K562 (cell line): ENCODE data around the gene SMIM15. TPM values are rescaled to one million over a fixed set of nuclear protein-coding genes. Genes with fewer than 3 reads are reported as not detected.

ENCODE experiments used
- ATAC-seq: fragments of 200-7000 bp; cut with Tn5 transposase; 3 replicates; pipeline ENCODE4 v1.9.1; 2020; ENCODE audit warnings: moderate library complexity
- BruUV-seq: library from RNA; stranded (reverse); fragments of 400-500 nt; replicated peaks from 2 replicates; lab custom pipeline; 2021; lab: Mats Ljungman, UMichigan
- CTCF ChIA-PET: fragments of 300-600 bp; formaldehyde crosslinking; extraction: SDS; loops from one replicate; lab custom pipeline; 2021; ENCODE audit warnings: low intra/inter-chr PET ratio; lab: Yijun Ruan, JAX
- POLR2A ChIA-PET: fragments of 300-600, 350-650 bp; sonication (Branson Sonifier 250); formaldehyde crosslinking; extraction: SDS; loops from one replicate; lab custom pipeline; 2021; ENCODE audit warnings: antibody characterized with exemption, inconsistent platforms; lab: Yijun Ruan, JAX
- DNase-seq, 4 experiments: peaks; one replicate each; pipeline versions ENCODE4 v3.0.0 to v3.0.0-alpha.2; 2011 to 2018; ENCODE audit warnings: low spot score in 3 of 4, mixed read lengths in 3 of 4; ENCODE audit errors: extremely low read depth in 1 of 4
- FAIRE-seq: peaks from 2 replicates; lab custom pipeline; 2011; peaks lifted over from hg19 to GRCh38; lab: Jason Lieb, UNC
- H2AFZ ChIP-seq: 2 replicates; pipeline ENCODE4 v1.6.0; 2011; ENCODE audit warnings: low read depth, low read length, control low read depth, inconsistent platforms
- H3K27ac ChIP-seq: fragments of 200-600 bp; 3 replicates; pipeline ENCODE4 v1.8.0; 2011; ENCODE audit warnings: low read depth, mild to moderate bottlenecking, control low read depth, inconsistent platforms, low read length, moderate library complexity, mixed read lengths; ENCODE audit errors: extremely low read depth
- H3K27me3 ChIP-seq, 2 experiments: fragments of 300-600 bp in 1 of 2; 2 replicates in 1 of 2; 3 replicates in 1 of 2; pipeline versions ENCODE4 v1.6.0 to v1.8.0; 2011; ENCODE audit warnings: inconsistent platforms in 2 of 2, low read length in 2 of 2, mild to moderate bottlenecking in 1 of 2, mixed read lengths in 1 of 2, moderate library complexity in 1 of 2; ENCODE audit not compliant: control insufficient read depth in 2 of 2, insufficient read depth in 2 of 2
- H3K36me3 ChIP-seq: fragments of 300-600 bp; 3 replicates; pipeline ENCODE4 v1.8.0; 2011; ENCODE audit warnings: mild to moderate bottlenecking, low read length, inconsistent platforms; ENCODE audit not compliant: control insufficient read depth, insufficient read depth
- H3K4me1 ChIP-seq, 2 experiments: fragments of 200-600 bp in 1 of 2; replicated peaks in 1 of 2; 2 replicates in 1 of 2; 3 replicates in 1 of 2; pipeline versions ENCODE4 v1.5.1 to v1.8.0; 2011; ENCODE audit warnings: inconsistent platforms in 2 of 2, low read length in 2 of 2, mild to moderate bottlenecking in 1 of 2, mixed read lengths in 1 of 2, moderate library complexity in 1 of 2; ENCODE audit not compliant: control insufficient read depth in 2 of 2, insufficient read depth in 2 of 2
- H3K4me2 ChIP-seq: 2 replicates; pipeline ENCODE4 v1.6.1; 2011; ENCODE audit warnings: low read length, control low read depth, inconsistent platforms, mixed read lengths; ENCODE audit not compliant: insufficient read depth
- H3K4me3 ChIP-seq: fragments of 200-600 bp; sonication (generic), shearing (Covaris generic); 2 replicates; pipeline ENCODE4 v1.5.1; 2016; ENCODE audit warnings: control low read depth, inconsistent platforms
- H3K79me2 ChIP-seq: fragments of 200-600 bp; 3 replicates; pipeline ENCODE4 v1.8.0; 2011; ENCODE audit warnings: low read length, inconsistent platforms; ENCODE audit not compliant: control insufficient read depth, insufficient read depth
- H3K9ac ChIP-seq, 2 experiments: 2 replicates each; pipeline versions ENCODE4 v1.6.0 to v1.6.1; 2011; ENCODE audit warnings: low read depth in 2 of 2, low read length in 2 of 2, control low read depth in 1 of 2, inconsistent platforms in 1 of 2, mild to moderate bottlenecking in 1 of 2, mixed read lengths in 1 of 2; ENCODE audit not compliant: insufficient read depth in 1 of 2
- H3K9me1 ChIP-seq: one replicate; pipeline ENCODE4 v1.6.0; 2011; ENCODE audit warnings: inconsistent platforms, mild to moderate bottlenecking, low read length, moderate library complexity; ENCODE audit not compliant: control insufficient read depth, insufficient read depth
- H3K9me3 ChIP-seq: replicated peaks from 2 replicates; pipeline ENCODE4 v1.5.1; 2011; ENCODE audit warnings: low read depth, low read length, inconsistent platforms; ENCODE audit not compliant: control insufficient read depth, insufficient read depth
- H4K20me1 ChIP-seq: replicated peaks from 2 replicates; pipeline ENCODE4 v1.6.1; 2011; ENCODE audit warnings: low read length, inconsistent platforms, mixed read lengths; ENCODE audit not compliant: control insufficient read depth, insufficient read depth
- C11orf30 ChIP-seq: fragments of 450-650 bp; IDR thresholded peaks from 2 replicates; pipeline ENCODE4 v1.6.1; 2016; ENCODE audit warnings: low read depth, mild to moderate bottlenecking
- CREB3L1 ChIP-seq: fragments of 450-650 bp; IDR thresholded peaks from 2 replicates; pipeline ENCODE4 v1.6.1; 2014; ENCODE audit warnings: low read depth, mild to moderate bottlenecking, moderate library complexity, borderline replicate concordance
- FOS ChIP-seq: IDR thresholded peaks from 3 replicates; pipeline ENCODE4 v1.6.1; 2011; ENCODE audit not compliant: insufficient read length; ENCODE audit errors: extremely low read depth
- MCM7 ChIP-seq, 2 experiments: fragments of 450-650 bp; IDR thresholded peaks; 2 replicates each; pipeline ENCODE4 v1.6.1; 2016 to 2018
- MNT ChIP-seq, 2 experiments: fragments of 450-650 bp; conservative IDR thresholded peaks; 2 replicates each; pipeline ENCODE4 v1.6.1; 2017; ENCODE audit warnings: mild to moderate bottlenecking in 2 of 2, moderate library complexity in 2 of 2
- PREB ChIP-seq: sonication (generic); formaldehyde crosslinking; IDR thresholded peaks from 2 replicates; pipeline ENCODE4 v1.8.1; 2023; ENCODE audit warnings: mild to moderate bottlenecking, missing genetic modification reagents
- ZFX ChIP-seq: sonication (generic); formaldehyde crosslinking; IDR thresholded peaks from 2 replicates; pipeline ENCODE4 v1.8.0; 2022; ENCODE audit warnings: mild to moderate bottlenecking, missing genetic modification reagents, moderate library complexity
- ZNF354B ChIP-seq: fragments of 250-450 bp; sonication (Bioruptor Pico); IDR thresholded peaks from 2 replicates; pipeline ENCODE4 v1.4.0; 2020
- WGBS: fragments of 100-300 bp; shearing (Covaris generic); methylation state at CpG from one replicate; pipeline ENCODE4 v1.1.6; 2016; ENCODE audit warnings: low coverage, mixed read lengths; ENCODE audit not compliant: insufficient coverage; ENCODE audit errors: missing lambda C conversion rate; 5-methylcytosine and 5-hydroxymethylcytosine counted together
- in situ Hi-C: fragments of 300-500 bp; cut with MboI; formaldehyde crosslinking; loops from 4 replicates; pipeline ENCODE4 v1.15.0; 2018; ENCODE audit warnings: inconsistent platforms, mixed read lengths
- intact Hi-C: fragments of 100-400 bp; cut with micrococcal nuclease; formaldehyde crosslinking; loops from 2 replicates; pipeline ENCODE4 v1.14.2; 2022
- polyA plus RNA-seq, 8 experiments: library from polyadenylated mRNA; depleted of rRNA in 4 of 8; stranded (reverse) in 5 of 8; unstranded in 3 of 8; fragments of >200 nt; fragmentation: Nextera tagmentation in 2 of 8; fragmentation: Illumina TruSeq in 1 of 8; extraction: Ambion mirVana in 2 of 8; extraction: Trizol in 1 of 8; gene quantifications; 2 replicates each; pipeline versions ENCODE4 v1.2.1 to v1.2.3, GENCODE V29; 2011 to 2014; ENCODE audit warnings: inconsistent platforms in 1 of 8, missing spikeins in 1 of 8
- total RNA-seq, 7 experiments: library from RNA; depleted of rRNA in 6 of 7; stranded (reverse); fragments of >200 nt in 6 of 7; fragmentation: Illumina TruSeq in 2 of 7; extraction: Trizol in 2 of 7; gene quantifications; 2 replicates each; pipeline versions ENCODE4 v1.2.1 to v1.2.3, GENCODE V29; 2011 to 2021; ENCODE audit warnings: low replicate concordance in 1 of 7
- TF ChIP-seq, protein P1 (sequence below), 2 experiments: fragments of 450-650 bp in 1 of 2; sonication (generic) in 1 of 2; formaldehyde crosslinking; conservative IDR thresholded peaks; 2 replicates each; pipeline versions ENCODE4 v1.4.0 to v1.8.1; 2020 to 2022; ENCODE audit warnings: mild to moderate bottlenecking in 1 of 2, missing genetic modification reagents in 1 of 2

Gene SMIM15
- total and polyA plus RNA-seq, 9 of the 15 experiments (the other 6 are each of a cell fraction or from before 2014, with no cell fraction given) = 16.6 to 124 (median 82.0) TPM

GRCh38 chr5:61142811-61143210, 19.5 kb downstream of the SMIM15 start:
- no peak overlapping the region for H3K9ac ChIP-seq
- H3K9me3 ChIP-seq = no peaks in the 10 kb centered on the region
- BruUV-seq = no TSS peak
- no peak overlapping the region for H2AFZ ChIP-seq
- no peaks in the 10 kb centered on the region for H3K36me3 ChIP-seq
- no peak for DNase-seq
- in situ Hi-C loops (no loop called here), intact Hi-C loops (no loop called here)
- no peak overlapping the region for H3K4me2 ChIP-seq
- TF ChIP-seq CREB3L1 = no peak
- TF ChIP-seq, protein P1, sequence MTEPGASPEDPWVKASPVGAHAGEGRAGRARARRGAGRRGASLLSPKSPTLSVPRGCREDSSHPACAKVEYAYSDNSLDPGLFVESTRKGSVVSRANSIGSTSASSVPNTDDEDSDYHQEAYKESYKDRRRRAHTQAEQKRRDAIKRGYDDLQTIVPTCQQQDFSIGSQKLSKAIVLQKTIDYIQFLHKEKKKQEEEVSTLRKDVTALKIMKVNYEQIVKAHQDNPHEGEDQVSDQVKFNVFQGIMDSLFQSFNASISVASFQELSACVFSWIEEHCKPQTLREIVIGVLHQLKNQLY (CRISPR knock-in tag; conservative IDR thresholded peaks at IDR 0.05) = no peak
- no peak for TF ChIP-seq C11orf30
- TF ChIP-seq MNT (conservative IDR thresholded peaks at IDR 0.05) = no peak
- TF ChIP-seq FOS = no peak
- TF ChIP-seq PREB = no peak
- TF ChIP-seq ZFX (CRISPR knock-in tag) = no peak
- TF ChIP-seq ZNF354B (CRISPR knock-in tag) = no peak
- TF ChIP-seq MCM7 (IDR thresholded peaks at IDR 0.05) = no peak
- no peaks in the 10 kb centered on the region for H3K27me3 ChIP-seq
- ChIA-PET POLR2A (no interaction called here), CTCF (no interaction called here)
- 36% methylated on average over 3 of the region's 3 CpGs for WGBS
- no peaks in the 10 kb centered on the region; a peak in 1 of 5 replicates for H3K4me1 ChIP-seq
- no peaks in the 10 kb centered on the region for H3K79me2 ChIP-seq
- ATAC-seq = no peak
- no peak overlapping the region for H3K4me3 ChIP-seq
- H4K20me1 ChIP-seq = no peaks in the 10 kb centered on the region
- FAIRE-seq = no peak
- H3K27ac ChIP-seq = no peak overlapping the region
- no peaks in the 10 kb centered on the region for H3K9me1 ChIP-seq
